ENCODE measurements around the gene CDKN2C. TPM values are rescaled to one million over a fixed set of nuclear protein-coding genes. Genes with fewer than 3 reads are reported as not detected.

CDKN2C gene
- total and polyA plus RNA-seq, 10 of the 15 experiments (the other 5 are each of a cell fraction or from before 2014, with no cell fraction given): 3.3 to 11.7 (median 6.0) TPM

GRCh38 chr1:50968158-50968820 lies 1.8 kb upstream of the CDKN2C start (continued):
- TF ChIP-seq E4F1 (IDR thresholded peaks at IDR 0.05; ENCODE audit: borderline replicate concordance, partially characterized antibody) (peak; percentile 21), MLLT1 (IDR thresholded peaks at IDR 0.05) (no peak), NR2F1 (conservative IDR thresholded peaks at IDR 0.05) (peak; percentile 23; the same call in 1 of the 2 replicates), MTA2 (IDR thresholded peaks at IDR 0.05; ENCODE audit: low read depth) (no peak), ZNF384 (IDR thresholded peaks at IDR 0.05; ENCODE audit: borderline replicate concordance, low read depth, low read length) (peak; percentile 55), YY1 (IDR thresholded peaks at IDR 0.05; ENCODE audit: low read depth, low read length) (peak; percentile 57; the same call in 1 of the 2 replicates), STAT3 (IDR thresholded peaks at IDR 0.05; ENCODE audit: low read depth, low read length) (no peak), SREBF2 (IDR thresholded peaks at IDR 0.05; ENCODE audit: low read length) (no peak), IRF3 (IDR thresholded peaks at IDR 0.05) (no peak), MXI1 (IDR thresholded peaks at IDR 0.05; ENCODE audit: low read depth, low read length) (no peak), NFIC (IDR thresholded peaks at IDR 0.05; ENCODE audit: low read depth, low read length) (no peak), BCLAF1 (IDR thresholded peaks at IDR 0.05) (no peak), LARP7 (IDR thresholded peaks at IDR 0.05) (peak; percentile 71; the same call in 1 of the 2 replicates), ZBED1 (IDR thresholded peaks at IDR 0.05; ENCODE audit: borderline replicate concordance) (no peak), RCOR1 (conservative IDR thresholded peaks at IDR 0.05; ENCODE audit: low read depth, low read length) (no peak), TBL1XR1 (IDR thresholded peaks at IDR 0.05; ENCODE audit: low read depth, low read length) (no peak), PAX5 (IDR thresholded peaks at IDR 0.05; ENCODE audit: borderline replicate concordance, low read depth, low read length) (no peak), CREB1 (IDR thresholded peaks at IDR 0.05; ENCODE audit: low read depth) (no peak), MAX (IDR thresholded peaks at IDR 0.05; ENCODE audit: low read depth, low read length) (0 out of 2 replicates have a peak, but pooled peaks have one; percentile 7), SMAD1 (IDR thresholded peaks at IDR 0.05; ENCODE audit: low read depth, partially characterized antibody) (no peak), NFYA (IDR thresholded peaks at IDR 0.05; ENCODE audit: borderline replicate concordance, low read depth, low read length) (no peak), CHD1 (IDR thresholded peaks at IDR 0.05; ENCODE audit: low read depth, low read length) (no peak)
